Subcutaneous abdominal adipose tissue (tissue), 5 donors: ENCODE data around the gene RCC2.

Experiments
- H3K27ac ChIP-seq: one replicate; pipeline ENCODE4 v1.7.0; 2013; ENCODE audit warnings: low read depth, mild to moderate bottlenecking, inconsistent platforms, low read length, moderate library complexity
- H3K27me3 ChIP-seq, 5 donors: one replicate each; pipeline ENCODE4 v1.7.0; 2013; ENCODE audit warnings: low read length in 5 of 5, inconsistent platforms in 1 of 5; ENCODE audit not compliant: control insufficient read depth in 5 of 5, insufficient read depth in 4 of 5
- H3K36me3 ChIP-seq, 5 donors: one replicate each; pipeline ENCODE4 v1.7.0; 2013; ENCODE audit warnings: low read length in 5 of 5; ENCODE audit not compliant: control insufficient read depth in 5 of 5, insufficient read depth in 5 of 5
- H3K4me1 ChIP-seq, 5 donors: one replicate each; pipeline ENCODE4 v1.7.0; 2013; ENCODE audit warnings: low read length in 5 of 5, mild to moderate bottlenecking in 3 of 5, moderate library complexity in 1 of 5; ENCODE audit not compliant: control insufficient read depth in 5 of 5, insufficient read depth in 5 of 5
- H3K4me3 ChIP-seq, 5 donors: one replicate each; pipeline ENCODE4 v1.7.0; 2013; ENCODE audit warnings: low read length in 5 of 5, low read depth in 1 of 5
- H3K9ac ChIP-seq, 5 donors: one replicate each; pipeline ENCODE4 v1.7.0; 2013; ENCODE audit warnings: low read length in 5 of 5, mild to moderate bottlenecking in 4 of 5, moderate library complexity in 3 of 5
- H3K9me3 ChIP-seq, 5 donors: one replicate each; pipeline ENCODE4 v1.7.0; 2013; ENCODE audit warnings: low read length in 5 of 5; ENCODE audit not compliant: control insufficient read depth in 5 of 5
- donor health status: healthy.
- donor health status: healthy.
- donor health status: healthy.
- donor health status: healthy.
- donor health status: healthy.

The RCC2 gene

GRCh38 chr1:17437260-17437579 is 2.3 kb downstream of the RCC2 start:
- H3K9me3 ChIP-seq = no peaks in the 10 kb centered on the region
- H3K9ac ChIP-seq = peak overlapping the region; percentile 48 to 73 (median 69)
- H3K27ac ChIP-seq = peak overlapping the region; percentile 83
- H3K36me3 ChIP-seq = peaks cover 0 to 20% (median 10%) of the 10 kb centered on the region in 5 donors
- H3K4me1 ChIP-seq = peaks cover 6 to 52% (median 43%) of the 10 kb centered on the region in 5 donors
- peak overlapping the region; percentile 49 to 80 (median 72) for H3K4me3 ChIP-seq
- H3K27me3 ChIP-seq = no peaks in the 10 kb centered on the region

GRCh38 chr1:17436380-17437174 is 2.9 kb downstream of the RCC2 start:
- H3K36me3 ChIP-seq = peaks cover 0 to 23% (median 11%) of the 10 kb centered on the region in 5 donors
- H3K27ac ChIP-seq = peak overlapping the region; percentile 83
- H3K9ac ChIP-seq = peak overlapping the region in 4 of 5 donors; percentile 48 to 73 (median 70)
- H3K9me3 ChIP-seq = no peaks in the 10 kb centered on the region
- peak overlapping the region; percentile 49 to 80 (median 72) for H3K4me3 ChIP-seq
- peaks cover 6 to 49% (median 46%) of the 10 kb centered on the region in 5 donors for H3K4me1 ChIP-seq
- H3K27me3 ChIP-seq = no peaks in the 10 kb centered on the region

- peaks cover 0 to 23% (median 11%) of the 10 kb centered on the region in 5 donors for H3K36me3 ChIP-seq
- no peak overlapping the region for H3K9ac ChIP-seq
- no peaks in the 10 kb centered on the region for H3K27me3 ChIP-seq
- no peak overlapping the region for H3K27ac ChIP-seq
- H3K4me3 ChIP-seq = no peak overlapping the region
- no peaks in the 10 kb centered on the region for H3K9me3 ChIP-seq
- peaks cover 6 to 35% (median 34%) of the 10 kb centered on the region in 5 donors for H3K4me1 ChIP-seq
These were observed 4.9 kb downstream of the RCC2 start for GRCh38 chr1:17434601-17435000.

GRCh38 chr1:17434016-17434415 is 5.5 kb downstream of the RCC2 start:
- H3K27me3 ChIP-seq = no peaks in the 10 kb centered on the region
- no peaks in the 10 kb centered on the region for H3K9me3 ChIP-seq
- H3K27ac ChIP-seq = no peak overlapping the region
- no peak overlapping the region for H3K4me3 ChIP-seq
- peaks cover 6 to 35% (median 29%) of the 10 kb centered on the region in 5 donors for H3K4me1 ChIP-seq
- H3K36me3 ChIP-seq = peaks cover 0 to 23% (median 14%) of the 10 kb centered on the region in 5 donors
- no peak overlapping the region for H3K9ac ChIP-seq

GRCh38 chr1:17433261-17433660 is 6.2 kb downstream of the RCC2 start:
- Histone ChIP-seq H3K4me1 (peaks cover 6 to 28% (median 23%) of the 10 kb centered on the region in 5 donors), H3K4me3 (no peak overlapping the region), H3K27me3 (no peaks in the 10 kb centered on the region), H3K36me3 (peaks cover 0 to 30% (median 21%) of the 10 kb centered on the region in 5 donors), H3K9ac (no peak overlapping the region), H3K27ac (no peak overlapping the region), H3K9me3 (no peaks in the 10 kb centered on the region)

GRCh38 chr1:17432412-17432811 is 7.1 kb downstream of the RCC2 start:
- H3K27me3 ChIP-seq = no peaks in the 10 kb centered on the region
- peaks cover 6 to 28% (median 23%) of the 10 kb centered on the region in 5 donors for H3K4me1 ChIP-seq
- H3K27ac ChIP-seq = no peak overlapping the region
- H3K9ac ChIP-seq = no peak overlapping the region
- H3K9me3 ChIP-seq = no peaks in the 10 kb centered on the region
- peaks cover 0 to 38% (median 30%) of the 10 kb centered on the region in 5 donors for H3K36me3 ChIP-seq
- H3K4me3 ChIP-seq = no peak overlapping the region

- H3K9ac ChIP-seq = no peak overlapping the region
- no peaks in the 10 kb centered on the region for H3K27me3 ChIP-seq
- no peaks in the 10 kb centered on the region for H3K9me3 ChIP-seq
- no peak overlapping the region for H3K27ac ChIP-seq
- H3K36me3 ChIP-seq = peaks cover 0 to 65% (median 58%) of the 10 kb centered on the region in 5 donors
- peaks cover 0 to 14% (median 10%) of the 10 kb centered on the region in 5 donors for H3K4me1 ChIP-seq
- no peak overlapping the region for H3K4me3 ChIP-seq
These were observed 10.3 kb downstream of the RCC2 start for GRCh38 chr1:17429183-17429582.

GRCh38 chr1:17427696-17428660 is 11.5 kb downstream of the RCC2 start:
- Histone ChIP-seq H3K27ac (no peak overlapping the region), H3K4me1 (peaks cover 0 to 26% (median 22%) of the 10 kb centered on the region in 5 donors), H3K36me3 (peaks cover 0 to 68% (median 62%) of the 10 kb centered on the region in 5 donors), H3K27me3 (no peaks in the 10 kb centered on the region), H3K4me3 (no peak overlapping the region), H3K9ac (no peak overlapping the region), H3K9me3 (no peaks in the 10 kb centered on the region)

- Histone ChIP-seq H3K27me3 (no peaks in the 10 kb centered on the region), H3K36me3 (peaks cover 0 to 78% (median 72%) of the 10 kb centered on the region in 5 donors), H3K9me3 (no peaks in the 10 kb centered on the region), H3K9ac (no peak overlapping the region), H3K27ac (no peak overlapping the region), H3K4me3 (no peak overlapping the region), H3K4me1 (peaks cover 0 to 22% (median 16%) of the 10 kb centered on the region in 5 donors)
These were observed 13.5 kb downstream of the RCC2 start for GRCh38 chr1:17425806-17426600.
